GM19238 (cell line): ENCODE measurements around the gene PDZD2.

Source experiments
- DNase-seq: peaks from one replicate; pipeline ENCODE4 v3.0.0; 2011; ENCODE audit warnings: low spot score; ENCODE audit not compliant: insufficient read length

The PDZD2 gene

GRCh38 chr5:31913808-31914207, 274.9 kb downstream of the PDZD2 start:
- DNase-seq: no peak

- DNase-seq: no peak
Observed at GRCh38 chr5:31916327-31916726, 277.4 kb downstream of the PDZD2 start.

- no peak for DNase-seq
Observed at GRCh38 chr5:31918739-31919138, 279.8 kb downstream of the PDZD2 start.

DNA sequence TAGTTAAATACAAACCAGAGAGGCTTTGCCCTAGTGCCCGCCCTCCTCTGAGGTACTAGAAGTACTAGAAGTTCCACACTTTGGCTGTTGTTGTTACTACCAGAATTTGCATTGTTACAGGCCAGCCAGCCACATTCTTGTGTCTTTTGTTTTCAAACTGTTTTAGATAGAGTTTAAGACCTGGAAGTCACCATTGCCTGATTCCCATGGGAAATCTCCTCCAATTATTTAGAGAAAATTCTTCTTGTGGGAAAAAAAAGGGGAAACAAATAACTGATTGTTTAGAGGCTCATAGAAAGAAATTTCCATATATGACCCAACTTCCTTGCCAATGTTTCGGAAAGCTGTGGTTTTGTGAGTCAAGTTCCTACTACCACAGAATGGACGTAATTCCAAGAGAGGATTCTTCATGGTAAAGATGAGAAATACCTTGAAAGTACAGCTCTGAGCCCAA, 282.9 kb downstream of the PDZD2 start:
- DNase-seq: no peak

- DNase-seq: no peak
Observed at GRCh38 chr5:31924005-31924404, 285.1 kb downstream of the PDZD2 start.

- no peak for DNase-seq
Observed at GRCh38 chr5:31931874-31932273, 292.9 kb downstream of the PDZD2 start.

DNA sequence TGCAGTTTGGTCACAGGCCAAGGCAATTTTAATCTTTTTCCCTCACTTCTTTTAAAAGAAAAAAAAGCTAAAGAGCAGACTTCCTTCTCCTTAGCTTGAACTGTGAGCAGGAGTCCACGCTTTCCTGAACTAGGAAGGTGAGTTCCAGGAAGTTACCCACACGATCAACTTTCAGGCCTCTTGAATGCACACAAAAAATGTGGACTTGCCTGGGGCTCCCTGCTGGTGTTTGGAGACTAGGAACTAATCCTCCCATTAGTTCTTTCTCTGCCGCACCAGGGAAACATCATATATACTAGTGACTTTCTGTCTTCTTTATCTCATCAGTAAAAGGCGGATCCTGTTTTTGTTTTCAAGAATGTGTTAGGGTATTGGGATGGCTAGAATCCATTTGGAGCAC, 295.2 kb downstream of the PDZD2 start:
- DNase-seq: no peak

GRCh38 chr5:31935496-31936369, 296.8 kb downstream of the PDZD2 start:
- no peak for DNase-seq

- no peak for DNase-seq
Observed at GRCh38 chr5:31936683-31937082, 297.8 kb downstream of the PDZD2 start.

DNA sequence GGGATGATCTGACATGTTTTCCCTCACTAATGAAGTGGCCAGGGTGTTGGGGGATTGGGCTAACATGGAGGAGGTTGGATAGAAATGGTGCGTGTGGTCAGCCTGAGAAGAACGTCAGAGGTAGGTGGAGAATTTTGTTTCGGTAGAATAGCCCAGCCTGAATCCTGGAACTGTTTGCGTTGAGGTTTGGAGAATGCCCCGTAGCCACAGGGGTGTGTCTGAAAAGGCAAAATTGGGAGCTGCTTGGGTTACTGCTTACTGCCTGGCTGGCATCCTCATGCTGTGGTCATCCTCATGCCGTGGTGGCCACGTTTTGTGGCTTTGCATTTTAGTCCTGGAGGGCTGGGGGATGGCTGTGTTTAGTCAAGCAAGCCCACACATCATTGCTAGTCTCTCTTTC, 298.3 kb downstream of the PDZD2 start:
- no peak for DNase-seq

GRCh38 chr5:31937703-31938102, 298.8 kb downstream of the PDZD2 start:
- no peak for DNase-seq

DNA sequence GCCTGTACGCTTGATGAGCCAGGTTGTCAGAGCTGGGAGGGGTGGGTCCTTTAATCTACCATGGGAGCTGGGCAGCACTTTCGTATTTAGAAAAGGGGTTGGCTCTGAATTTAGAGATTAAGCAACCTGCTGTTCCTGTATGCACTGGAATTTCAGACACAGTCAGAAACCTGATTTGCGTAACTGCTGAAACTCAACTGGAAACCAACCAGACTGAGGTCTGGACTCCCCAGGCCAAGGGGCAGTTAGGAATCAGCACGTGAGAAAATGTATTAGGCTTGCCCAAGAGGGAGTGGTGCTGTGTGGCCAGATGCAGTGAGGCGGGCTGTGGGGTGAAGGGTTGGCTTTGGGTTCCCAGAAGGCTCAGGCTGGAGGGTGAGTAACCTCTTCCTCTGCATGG, 300.2 kb downstream of the PDZD2 start:
- no peak for DNase-seq

GRCh38 chr5:31941151-31941755, 302.3 kb downstream of the PDZD2 start:
- no peak for DNase-seq

GRCh38 chr5:31942546-31942945, 303.6 kb downstream of the PDZD2 start:
- no peak for DNase-seq

- DNase-seq: no peak
Observed at GRCh38 chr5:31944684-31945445, 305.9 kb downstream of the PDZD2 start.

DNA sequence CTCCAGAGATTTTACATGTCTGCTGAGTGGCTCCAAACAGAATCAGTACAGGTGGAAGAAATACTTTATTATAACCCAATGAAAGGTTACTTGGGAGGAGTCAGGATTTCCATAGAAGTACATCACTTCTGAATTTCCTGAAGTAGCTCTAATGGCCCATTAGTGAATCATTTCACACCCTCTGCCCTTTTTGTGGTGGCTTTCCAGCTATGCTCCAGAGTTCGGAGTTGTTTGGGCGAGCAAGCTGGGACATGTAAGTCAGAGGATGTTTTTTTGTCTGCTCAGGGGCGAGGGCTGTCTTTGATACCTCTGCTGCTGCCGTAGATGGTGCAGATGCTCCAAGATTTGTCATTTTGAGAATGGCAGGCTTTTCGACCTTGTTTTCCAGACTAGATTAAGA, 309.1 kb downstream of the PDZD2 start:
- no peak for DNase-seq

GRCh38 chr5:31952067-31952466, 313.1 kb downstream of the PDZD2 start:
- no peak for DNase-seq

DNA sequence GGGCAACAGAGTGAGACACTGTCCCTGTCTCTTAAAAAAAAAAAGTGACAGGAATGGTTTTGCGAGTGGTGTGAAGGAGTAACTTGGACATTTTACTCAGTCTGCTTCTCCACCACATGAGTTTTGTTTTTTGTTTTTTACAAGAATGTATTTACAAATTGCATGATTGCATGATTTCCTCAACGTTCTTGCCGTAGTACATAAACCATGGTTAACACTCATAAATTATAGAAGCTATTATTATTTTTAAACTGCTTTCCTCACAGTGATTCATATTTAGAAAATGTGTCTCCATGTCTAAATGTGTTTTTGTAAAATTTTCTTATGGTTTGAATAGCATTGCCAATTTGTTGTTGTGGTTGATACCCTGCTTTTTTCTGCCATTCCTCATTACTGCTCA, 315.2 kb downstream of the PDZD2 start:
- no peak for DNase-seq

GRCh38 chr5:31957151-31957550, 318.2 kb downstream of the PDZD2 start:
- DNase-seq: no peak

GRCh38 chr5:31962351-31962751, 323.4 kb downstream of the PDZD2 start:
- DNase-seq: no peak

GRCh38 chr5:31962871-31963307, 324.0 kb downstream of the PDZD2 start:
- no peak for DNase-seq

DNA sequence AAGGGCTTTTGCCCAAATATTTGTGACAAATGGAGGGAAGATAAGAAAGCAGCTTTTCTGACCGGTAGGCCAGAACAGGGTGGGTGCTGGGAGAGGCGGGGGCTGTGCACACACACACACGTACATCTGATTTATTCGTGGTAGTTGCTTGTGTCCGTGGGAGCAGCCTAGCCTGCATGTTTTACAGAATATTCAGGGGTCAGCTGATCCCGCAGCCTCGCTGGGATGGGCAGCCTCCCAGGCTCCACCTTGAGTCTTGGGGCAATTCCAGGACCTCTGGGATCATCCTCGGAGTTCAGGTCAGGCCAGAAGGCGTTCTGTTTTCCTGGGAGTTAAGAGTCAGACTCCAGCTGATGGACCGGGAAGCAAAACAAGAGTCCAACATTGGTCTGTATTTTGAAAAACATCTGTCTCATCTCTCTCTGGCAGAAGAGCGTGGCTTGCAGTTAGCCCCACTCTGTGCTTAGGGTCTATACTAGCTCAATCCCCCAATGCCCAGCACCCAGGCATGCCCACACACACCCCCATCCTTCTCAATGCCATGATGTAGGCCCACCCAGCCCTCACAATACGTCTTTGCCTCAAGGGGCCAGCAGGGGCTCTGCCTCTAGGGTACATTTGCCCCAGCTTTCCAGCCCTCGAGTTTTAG, 324.6 kb downstream of the PDZD2 start:
- no peak for DNase-seq
